Stimulated activated CD4-positive, alpha-beta T cell treated with anti-CD3 and anti-CD28 coated beads, Interleukin-15, amount 100 ng/mL, for 48 hours (primary cell): Measurements from ENCODE around the gene OR5A1.

Experiments used
- DNase-seq, 2 donors: peaks; one replicate each; pipeline ENCODE4 v3.0.0-alpha.2; 2020; ENCODE audit warnings: low read depth in 2 of 2

OR5A1 gene

DNA sequence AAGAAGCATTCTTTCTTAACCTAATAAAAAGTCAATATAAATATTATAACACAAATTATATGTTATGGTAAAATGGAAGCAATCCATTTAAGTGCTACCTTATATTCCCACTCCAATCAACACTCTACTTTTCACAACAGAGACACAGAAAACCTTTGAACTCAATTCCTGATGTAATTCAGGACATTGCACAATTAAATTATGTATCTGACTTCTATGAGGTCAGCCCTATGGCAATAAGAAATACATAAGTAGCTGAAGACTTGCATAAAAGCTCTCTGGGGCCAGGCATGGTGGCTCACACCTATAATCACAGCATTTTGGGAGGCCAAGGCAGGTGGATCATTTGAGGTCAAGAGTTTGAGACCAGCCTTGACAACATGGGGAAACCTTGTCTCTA lies 43.6 kb downstream of the OR5A1 start:
- no peak for DNase-seq

GRCh38 chr11:59480359-59480758 lies 44.1 kb downstream of the OR5A1 start:
- DNase-seq: no peak
